Stomach (tissue), 4 donors: ENCODE data around the gene SERPINB4.

Experiments used
- CTCF ChIP-seq, 7 experiments: fragments of 450-650 bp in 4 of 7; fragments of 200-600 bp in 3 of 7; sonication (generic) in 3 of 7; IDR thresholded peaks; one replicate each; pipeline ENCODE4 v1.5.1; 2016 to 2019; ENCODE audit warnings: antibody characterized with exemption in 7 of 7, control low read depth in 2 of 7, mild to moderate bottlenecking in 1 of 7
- POLR2A ChIP-seq, 4 donors: fragments of 450-650 bp; IDR thresholded peaks; one replicate each; pipeline ENCODE4 v1.6.1; 2016; ENCODE audit warnings: antibody characterized with exemption in 4 of 4, control low read depth in 2 of 4, mild to moderate bottlenecking in 1 of 4, moderate library complexity in 1 of 4
- POLR2AphosphoS5 ChIP-seq, 3 donors: sonication (generic); formaldehyde crosslinking; IDR thresholded peaks; one replicate each; pipeline ENCODE4 v1.6.1; 2016; ENCODE audit warnings: antibody characterized with exemption in 3 of 3

- TF ChIP-seq CTCF (IDR thresholded peaks at IDR 0.05) (no peak), POLR2A (IDR thresholded peaks at IDR 0.05) (no peak), POLR2AphosphoS5 (IDR thresholded peaks at IDR 0.05) (no peak)
Measured at GRCh38 chr18:63617049-63617914, 26.8 kb downstream of the SERPINB4 start.
